Activated gamma-delta T cell (primary cell): ENCODE data around the gene R3HCC1L.

Experiments used
- DNase-seq: peaks from one replicate; lab custom pipeline; 2025; lab: John Stamatoyannopoulos, UW

Gene R3HCC1L

DNA sequence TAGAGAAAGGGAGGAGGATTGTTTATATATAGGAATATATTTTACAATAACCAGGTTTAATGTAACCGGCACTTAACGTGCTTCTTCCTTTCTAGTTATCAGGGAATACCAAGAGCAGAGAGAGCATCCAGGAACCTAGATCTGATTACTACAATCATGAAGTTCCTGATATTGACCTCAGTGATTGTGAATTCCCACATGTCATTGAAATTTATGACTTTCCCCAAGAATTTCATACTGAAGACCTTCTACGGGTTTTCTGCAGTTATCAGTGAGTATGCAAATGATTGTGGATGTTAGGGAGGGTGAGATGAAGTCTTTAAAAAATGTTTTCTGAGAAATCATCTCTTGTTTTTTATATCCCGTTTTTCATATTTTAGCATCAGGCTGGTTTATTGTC, 97.0 kb downstream of the R3HCC1L start:
- DNase-seq: no peak

GRCh38 chr10:98235846-98236245, 101.4 kb downstream of the R3HCC1L start:
- no peak for DNase-seq

GRCh38 chr10:98236862-98237261, 102.4 kb downstream of the R3HCC1L start:
- DNase-seq: no peak

- DNase-seq: no peak
These were observed 103.9 kb downstream of the R3HCC1L start for GRCh38 chr10:98238391-98238790.

DNA sequence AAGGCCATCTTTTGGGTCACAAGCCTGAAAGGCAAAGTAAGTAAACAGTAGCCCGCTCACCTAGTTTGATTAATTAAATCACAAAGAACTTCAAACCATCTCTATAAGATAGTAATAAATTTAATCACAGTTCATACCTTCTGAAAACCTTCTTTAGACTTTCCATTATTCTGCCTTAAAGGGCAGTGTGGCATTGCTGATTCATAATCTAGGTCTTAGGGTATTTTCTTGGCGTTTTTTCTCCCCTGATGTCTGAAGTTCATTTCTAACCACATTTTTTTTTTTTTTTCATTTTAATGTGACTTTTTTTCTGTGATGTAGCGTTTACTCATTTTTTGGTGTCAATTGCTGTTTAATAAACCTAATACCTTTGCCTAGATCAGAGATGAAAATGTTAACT, 106.1 kb downstream of the R3HCC1L start:
- DNase-seq: no peak

DNA sequence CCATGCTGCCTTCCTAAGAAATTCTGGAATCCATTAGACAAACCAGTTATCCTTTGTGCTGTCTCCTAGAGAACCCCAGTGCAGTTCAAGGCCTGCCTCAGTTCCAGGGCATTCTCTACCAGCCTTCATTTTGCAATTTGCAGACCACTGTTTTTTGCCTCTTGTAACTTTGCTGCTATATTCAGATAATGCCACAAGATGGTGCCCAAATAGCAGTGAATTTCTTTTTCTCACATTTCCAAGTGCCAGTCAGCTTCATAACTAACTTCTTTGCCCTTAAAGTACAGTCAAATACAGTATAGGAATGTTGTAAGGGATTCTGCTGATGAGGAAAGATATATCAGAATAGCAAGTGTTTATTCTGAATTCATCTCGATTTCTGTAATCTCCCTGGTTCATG, 108.4 kb downstream of the R3HCC1L start:
- DNase-seq: no peak

GRCh38 chr10:98244141-98244540, 109.7 kb downstream of the R3HCC1L start:
- no peak for DNase-seq

DNA sequence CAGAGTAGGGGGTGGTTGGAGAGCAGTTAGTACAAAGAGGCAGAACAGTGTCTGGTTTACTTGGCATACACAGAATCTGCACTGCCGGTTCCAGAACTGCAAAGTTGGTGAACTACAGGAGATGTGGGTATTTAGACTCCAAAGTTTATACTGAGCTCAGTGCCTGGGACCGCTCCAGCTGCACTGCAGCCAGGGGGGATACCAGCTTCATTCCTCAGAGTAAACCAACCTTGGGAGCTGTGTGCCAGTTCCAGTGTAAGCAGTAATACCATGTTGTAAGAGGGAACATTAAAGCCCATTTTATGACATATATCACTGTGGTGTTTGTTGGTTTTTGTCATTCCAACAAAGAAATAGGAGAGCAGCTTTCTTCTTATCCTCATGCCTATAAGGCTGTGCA, 110.1 kb downstream of the R3HCC1L start:
- DNase-seq: no peak

DNA sequence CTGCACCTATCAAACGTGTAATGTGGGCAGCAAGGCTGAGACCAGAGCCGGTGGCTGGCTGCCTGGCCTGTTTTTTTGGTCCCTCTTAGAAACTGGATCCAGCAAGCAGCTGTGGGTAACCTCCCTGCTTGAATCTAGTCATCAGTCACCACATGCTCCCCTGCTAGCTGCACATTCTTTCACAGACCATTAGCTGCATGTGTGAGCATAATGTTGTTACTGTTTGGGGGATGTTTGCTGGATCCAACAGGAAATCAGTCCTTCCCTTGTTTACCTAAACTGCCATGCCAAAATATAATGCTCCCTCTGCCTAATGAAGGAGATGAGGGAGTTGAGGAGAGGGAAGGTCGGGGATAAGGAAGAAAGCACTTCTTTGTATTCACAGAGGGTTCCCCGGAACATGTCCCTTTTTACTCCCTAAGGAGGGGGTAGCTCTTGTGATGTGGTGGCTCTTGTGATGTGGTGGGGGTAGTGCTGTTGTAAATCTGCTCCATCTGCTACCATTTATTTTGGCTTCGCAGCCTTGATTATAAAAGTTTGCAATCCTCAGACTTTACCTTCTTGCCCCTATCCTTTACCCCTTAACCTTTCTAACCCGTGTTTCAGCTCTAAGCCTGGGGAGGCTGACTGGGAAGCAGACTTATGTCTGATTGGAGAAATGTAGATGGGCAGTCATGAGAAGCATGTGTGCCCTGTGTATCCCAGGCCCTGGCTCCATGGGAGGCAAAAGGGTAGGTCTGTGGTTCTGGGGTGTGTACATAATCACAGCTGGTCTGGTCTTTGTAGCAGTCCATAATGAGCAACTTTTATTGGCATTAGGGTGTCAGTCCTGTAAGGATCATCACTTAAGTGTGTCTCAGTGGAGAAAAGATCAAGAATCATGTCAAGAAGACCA, 112.7 kb downstream of the R3HCC1L start:
- no peak for DNase-seq

DNA sequence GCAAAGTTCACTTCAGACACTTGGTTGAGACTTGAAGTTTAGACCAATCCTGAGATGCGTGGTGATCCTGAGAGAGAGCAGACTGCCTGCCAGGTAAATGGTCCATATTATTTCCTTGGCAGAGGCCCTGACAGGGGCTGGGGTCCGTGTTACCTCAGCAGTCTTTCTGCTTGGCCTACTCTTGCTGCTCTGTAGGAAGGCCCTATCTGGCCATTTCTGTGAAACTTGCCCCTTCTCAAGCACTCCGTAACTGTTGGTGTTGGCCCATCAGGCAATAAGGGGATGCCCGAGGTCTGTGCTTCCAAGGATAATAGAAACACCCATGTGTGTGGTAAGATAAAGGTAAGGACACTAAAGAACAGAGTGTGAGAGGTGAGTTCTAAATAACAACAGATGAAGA, 113.6 kb downstream of the R3HCC1L start:
- DNase-seq: no peak

- DNase-seq: no peak
These were observed 114.7 kb downstream of the R3HCC1L start for GRCh38 chr10:98249134-98249533.

- DNase-seq: no peak
These were observed 116.9 kb downstream of the R3HCC1L start for GRCh38 chr10:98251399-98251798.

DNA sequence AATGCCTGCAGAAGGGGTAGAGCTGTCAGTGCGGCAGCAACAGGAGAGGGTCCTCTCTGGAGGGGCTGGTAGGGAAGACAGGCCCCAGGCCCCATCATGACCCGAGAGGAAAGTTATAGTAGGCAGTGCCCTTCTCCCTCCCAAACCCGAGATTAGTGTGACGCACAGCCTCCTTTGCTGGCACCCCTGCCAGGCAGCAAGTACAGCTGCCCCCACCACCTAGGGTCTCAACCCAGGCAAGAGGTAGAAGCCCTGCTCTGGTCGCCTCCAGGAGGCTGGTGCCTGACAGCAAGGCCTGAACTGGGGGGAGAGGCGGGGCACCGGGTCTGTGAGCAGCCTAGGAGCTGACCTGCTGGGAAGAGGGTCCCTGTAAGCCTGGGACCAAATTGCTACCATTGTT, 118.0 kb downstream of the R3HCC1L start:
- DNase-seq: no peak

DNA sequence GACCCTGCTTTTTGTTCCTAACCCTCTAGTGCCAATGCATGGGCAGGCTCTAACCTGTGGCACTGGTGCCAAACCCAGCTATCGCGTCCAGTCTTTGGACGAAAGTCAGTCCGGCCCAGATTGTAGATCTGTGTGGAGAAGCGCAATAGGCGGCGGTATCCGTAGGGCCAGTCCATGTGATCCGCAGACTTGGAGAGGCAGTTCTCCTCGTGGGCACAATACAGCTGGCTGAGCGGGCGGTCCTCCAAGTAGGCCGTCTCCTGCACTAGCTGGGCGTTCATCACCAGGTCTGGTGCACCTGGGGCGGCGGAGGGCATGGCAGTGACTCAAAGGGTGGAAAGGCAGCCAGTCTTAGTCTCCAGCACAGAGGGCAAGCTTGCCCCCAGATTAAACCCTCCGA, 119.0 kb downstream of the R3HCC1L start:
- DNase-seq: no peak

DNA sequence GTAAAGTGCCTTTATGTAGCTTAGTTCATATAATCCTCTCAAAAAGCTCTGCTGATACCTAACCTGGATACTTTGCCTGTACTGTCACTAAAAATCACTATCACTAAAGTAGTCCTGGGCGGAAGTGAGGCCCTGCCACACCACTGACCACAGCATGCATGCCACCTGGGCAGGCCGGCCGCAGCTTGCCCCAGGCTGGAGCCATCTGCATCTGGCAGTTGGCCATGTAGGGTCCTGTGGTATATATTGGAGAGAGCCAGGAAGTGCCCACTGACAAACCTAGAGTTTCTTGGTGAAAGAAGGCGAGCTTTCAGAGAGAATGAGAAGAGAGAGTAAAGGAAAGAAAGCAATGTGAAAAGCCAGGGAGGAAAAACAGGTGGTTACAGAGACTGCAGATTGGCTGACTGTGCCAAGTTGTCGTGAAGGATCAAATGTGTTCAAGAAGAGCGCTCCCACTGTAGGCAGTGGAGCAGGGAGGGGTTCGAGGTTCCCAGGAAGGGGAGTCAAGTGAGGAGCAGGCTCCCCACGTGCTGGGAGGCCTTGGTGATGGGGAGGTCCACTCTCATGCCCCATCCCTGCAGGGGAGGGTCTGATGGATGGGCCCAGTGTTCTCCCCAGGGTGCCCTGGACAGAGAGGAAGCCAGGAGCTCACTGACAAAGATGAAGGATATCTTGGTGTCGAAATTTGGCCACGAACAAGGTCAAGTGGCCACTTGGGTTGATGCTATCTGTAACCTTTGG, 119.9 kb downstream of the R3HCC1L start:
- DNase-seq: no peak

GRCh38 chr10:98255146-98255877, 120.9 kb downstream of the R3HCC1L start:
- DNase-seq: no peak

- DNase-seq: no peak
These were observed 122.2 kb downstream of the R3HCC1L start for GRCh38 chr10:98256692-98257091.

- DNase-seq: no peak
These were observed 122.7 kb downstream of the R3HCC1L start for GRCh38 chr10:98257198-98257597.

GRCh38 chr10:98257961-98258360, 123.5 kb downstream of the R3HCC1L start:
- DNase-seq: no peak

DNA sequence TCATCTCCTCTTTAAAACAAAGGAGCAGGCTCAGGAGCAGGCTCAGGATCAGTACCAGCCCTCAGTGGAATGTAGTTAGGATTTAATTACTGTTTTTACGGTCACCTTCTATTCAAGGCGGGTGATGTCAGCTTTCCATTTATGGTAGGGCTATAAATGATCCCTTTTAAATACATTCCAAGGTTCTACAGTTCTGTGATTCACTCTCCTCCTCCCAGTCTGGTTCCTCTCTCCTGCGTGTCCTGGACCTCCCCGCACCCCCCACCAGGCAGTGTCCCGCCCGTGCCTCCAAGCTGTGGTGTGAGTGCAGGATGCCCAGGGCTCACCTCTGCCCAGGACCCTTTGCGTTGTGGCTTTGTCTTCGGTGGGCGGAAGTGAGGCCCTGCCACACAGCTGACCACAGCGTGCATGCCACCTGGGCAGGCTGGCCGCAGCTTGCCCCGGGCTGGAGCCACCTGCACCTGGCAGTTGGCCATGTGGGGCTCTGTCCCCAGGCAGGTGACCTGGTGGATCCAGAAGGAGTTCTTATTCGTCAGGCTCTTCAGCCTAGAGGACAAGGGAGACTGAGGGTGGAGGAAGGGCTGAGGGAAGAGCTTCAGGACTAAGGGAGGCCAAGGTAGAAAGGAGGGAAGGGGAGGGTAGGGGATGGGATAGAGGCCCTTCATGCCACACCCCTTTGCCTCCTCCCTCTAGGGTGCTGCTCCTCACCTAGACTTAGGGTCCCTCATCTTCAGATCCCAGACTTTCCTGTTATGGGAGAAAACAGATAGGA, 124.4 kb downstream of the R3HCC1L start:
- no peak for DNase-seq

DNA sequence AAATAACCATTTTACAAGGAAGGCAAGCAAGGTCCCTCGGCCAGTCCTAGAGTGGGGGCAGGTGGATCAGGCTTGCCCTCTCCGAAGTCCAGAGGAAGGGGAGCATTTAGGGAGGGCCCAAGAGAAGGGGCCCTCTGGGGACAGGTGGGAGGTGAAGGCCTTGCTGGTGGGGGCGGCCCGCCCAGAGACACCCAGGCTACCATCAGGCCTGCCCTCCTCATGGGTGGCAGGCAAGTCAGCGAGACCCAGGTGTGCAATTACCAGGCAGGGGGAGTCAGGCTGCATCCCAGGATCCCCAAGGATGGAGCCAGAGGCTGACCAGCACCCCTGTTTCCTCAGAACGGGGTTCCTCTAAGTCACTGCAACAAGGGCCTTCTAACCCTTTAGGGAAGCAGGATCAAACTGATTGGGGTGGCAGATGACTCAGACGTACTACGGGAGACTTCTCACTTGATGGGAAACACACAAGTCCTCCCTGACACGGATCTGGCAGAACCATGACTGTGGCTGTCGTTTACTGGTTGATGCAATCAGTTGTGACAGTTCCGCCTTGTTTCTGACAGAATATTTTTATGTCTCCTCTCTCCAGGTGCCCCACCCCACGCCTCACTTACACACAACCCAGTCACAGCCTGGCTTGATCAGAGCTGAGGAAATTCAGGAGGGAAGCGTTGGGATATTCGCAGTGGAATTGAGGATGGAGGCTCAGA, 125.3 kb downstream of the R3HCC1L start:
- no peak for DNase-seq
